HG03060 (cell line): ENCODE results near the gene MTNR1B.

ENCODE experiments used
- ATAC-seq: cut with Tn5 transposase; IDR thresholded peaks from one replicate; pipeline ENCODE4 v1.9.1; 2021; ENCODE audit warnings: low read depth, moderate number of reproducible peaks; ENCODE audit not compliant: unreplicated experiment

MTNR1B gene

GRCh38 chr11:93031386-93031785 is 61.9 kb downstream of the MTNR1B start:
- ATAC-seq: no peak
